ENCODE measurements around the gene ID4.

DNA sequence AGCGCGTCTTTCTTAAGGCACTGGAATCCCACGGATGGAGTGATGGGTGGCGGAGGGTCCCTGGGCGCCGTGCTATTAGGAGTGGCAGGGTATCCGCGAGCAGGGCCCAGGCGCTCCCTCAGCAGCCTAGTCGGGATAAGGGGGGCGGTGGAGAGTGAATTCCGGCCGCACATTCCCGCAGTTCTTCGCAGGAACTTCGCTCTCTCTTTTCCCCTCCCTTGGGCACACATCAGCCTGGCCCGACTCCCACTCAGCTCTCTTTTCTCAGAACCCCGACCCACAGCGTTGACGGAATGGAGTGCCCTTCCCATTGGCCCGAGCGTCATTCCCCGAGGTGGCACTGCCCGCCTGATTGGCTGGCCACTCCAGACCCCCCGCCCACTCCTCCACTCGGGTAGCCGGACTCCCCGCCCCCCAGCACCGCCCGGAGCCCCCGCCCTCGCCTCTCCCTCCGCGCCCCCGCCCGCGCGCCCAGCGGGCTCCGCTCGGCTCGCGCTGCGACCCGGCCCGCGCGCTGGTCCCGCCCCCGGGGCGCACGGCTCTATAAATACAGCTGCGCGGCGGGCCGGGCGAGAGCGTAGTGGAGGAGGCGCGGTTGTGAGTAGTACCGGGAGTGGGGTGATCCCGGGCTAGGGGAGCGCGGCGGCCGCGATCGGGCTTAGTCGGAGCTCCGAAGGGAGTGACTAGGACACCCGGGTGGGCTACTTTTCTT, at the start of gene ID4:
- TF ChIP-seq CTCF (conservative IDR thresholded peaks at IDR 0.05 in 1 of 2, IDR thresholded peaks at IDR 0.05 in 1 of 2; ENCODE audit: extremely low read depth in 1 of 2, insufficient read depth in 1 of 2, low read depth in 1 of 2, low read length in 2 of 2): no peak
- no peak for TF ChIP-seq EZH2 (IDR thresholded peaks at IDR 0.05; ENCODE audit: borderline replicate concordance, low read length)

Data from mammary epithelial cell (primary cell).